GM12892 (cell line): ENCODE data around the gene NPTXR.

Experiments used
- POLR2A ChIP-seq: IDR thresholded peaks from 2 replicates; pipeline ENCODE4 v1.6.1; 2011; ENCODE audit warnings: low read depth, low read length, control low read depth
- POLR2AphosphoS5 ChIP-seq: IDR thresholded peaks from 2 replicates; pipeline ENCODE4 v1.6.1; 2011; ENCODE audit warnings: low read depth, low read length, control low read depth
- TAF1 ChIP-seq: IDR thresholded peaks from 2 replicates; pipeline ENCODE4 v1.6.1; 2011; ENCODE audit warnings: low read depth, mild to moderate bottlenecking, control low read depth, low read length, borderline replicate concordance

DNA sequence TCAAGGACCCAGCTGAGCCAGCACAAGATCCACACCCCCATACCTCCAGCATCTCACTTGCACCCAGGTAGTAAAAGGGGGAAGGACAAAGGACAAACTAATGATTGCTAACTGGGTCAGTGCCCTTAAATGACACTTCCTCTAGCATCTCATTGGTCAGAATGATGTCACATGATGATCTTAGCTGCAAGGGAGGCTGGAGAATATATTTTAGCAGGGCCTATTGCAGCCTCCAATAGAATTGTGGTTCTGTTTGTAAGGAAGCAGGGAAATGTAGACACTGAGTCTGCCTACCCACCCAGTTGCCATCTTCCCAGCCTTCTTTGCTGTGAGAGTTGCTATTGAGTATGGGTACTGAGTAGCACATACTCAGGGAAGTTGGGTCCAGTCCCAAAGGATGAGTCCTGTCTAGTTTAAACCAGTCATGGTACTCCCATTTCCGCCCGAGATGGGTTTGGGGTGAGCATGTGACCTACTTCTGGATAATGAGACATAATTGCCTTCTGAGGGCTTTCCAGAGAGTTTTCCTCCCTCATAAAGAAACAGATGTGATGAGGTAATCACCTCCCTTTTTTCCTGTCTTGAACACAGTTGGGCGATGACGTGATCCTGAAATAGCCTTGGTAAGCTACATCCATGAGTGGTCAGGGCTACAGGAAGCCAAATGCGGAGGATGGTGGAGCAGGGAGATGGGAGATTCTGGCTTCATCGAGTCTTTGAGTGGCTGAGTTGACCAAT lies 44.4 kb downstream of the NPTXR start:
- TF ChIP-seq TAF1 = no peak
- no peak for TF ChIP-seq POLR2A
- no peak for TF ChIP-seq POLR2AphosphoS5
